ENCODE results near the gene SERPINA6.
"Not testable (repeated sequence)": the region's sequence is repeated elsewhere in the genome, so short reads cannot be mapped to it uniquely, and the experiment has no call there.

- TF ChIP-seq CTCF (IDR thresholded peaks at IDR 0.05; ENCODE audit: low read depth, low read length, poor library complexity, severe bottlenecking); EZH2phosphoT487 (IDR thresholded peaks at IDR 0.05; ENCODE audit: borderline replicate concordance, low read length): not testable (repeated sequence)
These were observed 23.1 kb upstream of the SERPINA6 start for GRCh38 chr14:94346065-94346786.
